GM12878 (cell line): ENCODE measurements around the gene ENTPD6. TPM values are rescaled to one million over a fixed set of nuclear protein-coding genes. Genes with fewer than 3 reads are reported as not detected.

Experiments used
- ATAC-seq: fragments of 200-7000 bp; cut with Tn5 transposase; 3 replicates; pipeline ENCODE4 v1.9.1; 2020; ENCODE audit warnings: mild to moderate bottlenecking, moderate library complexity
- BruUV-seq: library from RNA; stranded (reverse); fragments of 400-500 nt; replicated peaks from 2 replicates; lab custom pipeline; 2021; lab: Mats Ljungman, UMichigan
- CTCF ChIA-PET: fragments of 300-600 bp; sonication (Branson Sonifier 250); formaldehyde crosslinking; extraction: SDS; loops from one replicate; lab custom pipeline; 2021; ENCODE audit warnings: inconsistent platforms; lab: Yijun Ruan, JAX
- POLR2A ChIA-PET: fragments of 350-600 bp; formaldehyde crosslinking; extraction: SDS; loops from one replicate; lab custom pipeline; 2021; ENCODE audit warnings: inconsistent platforms; lab: Charles Lee
- RAD21 ChIA-PET: fragments of 300-600 bp; sonication (Branson Sonifier 250); formaldehyde crosslinking; loops from one replicate; lab custom pipeline; 2023; ENCODE audit warnings: antibody characterized with exemption; ENCODE audit not compliant: unreplicated experiment; lab: Charles Lee
- SMC1A ChIA-PET: fragments of 300-600 bp; sonication (Branson Sonifier 250); formaldehyde crosslinking; loops from one replicate; lab custom pipeline; 2023; ENCODE audit not compliant: unreplicated experiment, uncharacterized antibody; lab: Charles Lee
- DNase-seq: peaks from one replicate; pipeline ENCODE4 v3.0.0-alpha.2; 2011; ENCODE audit warnings: low read depth, low spot score
- FAIRE-seq: peaks from 3 replicates; lab custom pipeline; 2011; peaks lifted over from hg19 to GRCh38; lab: Jason Lieb, UNC
- H2AFZ ChIP-seq: 2 replicates; pipeline ENCODE4 v1.6.0; 2011; ENCODE audit warnings: low read depth, low read length, control low read depth; ENCODE audit not compliant: control insufficient read depth
- H3K27ac ChIP-seq: 2 replicates; pipeline ENCODE4 v1.5.1; 2011; ENCODE audit warnings: control low read depth; ENCODE audit not compliant: control insufficient read depth, insufficient read depth
- H3K27me3 ChIP-seq, 2 experiments: replicated peaks in 1 of 2; 2 replicates each; pipeline versions ENCODE4 v1.6.0 to v1.6.1; 2011; ENCODE audit warnings: low read length in 1 of 2; ENCODE audit not compliant: control insufficient read depth in 2 of 2, insufficient read depth in 2 of 2
- H3K36me3 ChIP-seq, 2 experiments: 2 replicates each; pipeline ENCODE4 v1.5.1; 2011; ENCODE audit warnings: low read length in 1 of 2; ENCODE audit not compliant: control insufficient read depth in 2 of 2, insufficient read depth in 2 of 2
- H3K4me1 ChIP-seq: 2 replicates; pipeline ENCODE4 v1.6.1; 2011; ENCODE audit warnings: mild to moderate bottlenecking, low read length, moderate library complexity, mixed read lengths; ENCODE audit not compliant: control insufficient read depth, insufficient read depth
- H3K4me2 ChIP-seq: 2 replicates; pipeline ENCODE4 v1.6.0; 2011; ENCODE audit warnings: control low read depth; ENCODE audit not compliant: control insufficient read depth, insufficient read depth
- H3K4me3 ChIP-seq: fragments of 200-600 bp; sonication (generic); 2 replicates; pipeline ENCODE4 v1.5.1; 2016
- H3K79me2 ChIP-seq: 2 replicates; pipeline ENCODE4 v1.6.0; 2011; ENCODE audit warnings: low read length; ENCODE audit not compliant: control insufficient read depth, insufficient read depth
- H3K9ac ChIP-seq: 2 replicates; pipeline ENCODE4 v1.8.0; 2011; ENCODE audit warnings: low read length, control low read depth, mixed read lengths; ENCODE audit not compliant: control insufficient read depth, insufficient read depth
- H3K9me3 ChIP-seq: replicated peaks from 3 replicates; pipeline ENCODE4 v1.5.1; 2011; ENCODE audit warnings: mild to moderate bottlenecking, low read length; ENCODE audit not compliant: control insufficient read depth, insufficient read depth
- H4K20me1 ChIP-seq: 2 replicates; pipeline ENCODE4 v1.6.0; 2011; ENCODE audit not compliant: control insufficient read depth, insufficient read depth
- IRF4 ChIP-seq: IDR thresholded peaks from 2 replicates; pipeline ENCODE4 v1.6.1; 2011; ENCODE audit warnings: low read depth, low read length
- KDM1A ChIP-seq: fragments of 200-600 bp; sonication (generic); IDR thresholded peaks from 2 replicates; pipeline ENCODE4 v1.6.1; 2016; ENCODE audit warnings: borderline replicate concordance
- SUZ12 ChIP-seq: fragments of 200-600 bp; sonication (generic); IDR thresholded peaks from one replicate; pipeline ENCODE4 v1.6.1; 2018; ENCODE audit warnings: antibody characterized with exemption, mild to moderate bottlenecking; ENCODE audit not compliant: unreplicated experiment
- WGBS: methylation state at CpG from one replicate; pipeline ENCODE4 v1.1.6; 2016; ENCODE audit warnings: low lambda C conversion rate; ENCODE audit not compliant: insufficient replicate concordance, insufficient coverage; ENCODE audit errors: missing lambda C conversion rate; 5-methylcytosine and 5-hydroxymethylcytosine counted together
- in situ Hi-C: fragments of 300-500 bp; cut with MboI; formaldehyde crosslinking; loops from 9 replicates; pipeline ENCODE4 v1.14.3; 2018; ENCODE audit warnings: mixed read lengths
- intact Hi-C: fragments of 100-400 bp; cut with micrococcal nuclease; formaldehyde crosslinking; loops from one replicate; pipeline ENCODE4 v1.14.2; 2022; ENCODE audit not compliant: unreplicated experiment
- polyA plus RNA-seq, 11 experiments: library from polyadenylated mRNA; depleted of rRNA in 4 of 11; unstranded in 6 of 11; stranded (reverse) in 5 of 11; fragments of >200 nt; fragmentation: Nextera tagmentation in 4 of 11; fragmentation: Illumina TruSeq in 1 of 11; extraction: Ambion mirVana in 4 of 11; extraction: Trizol in 1 of 11; gene quantifications; 1 replicate in 1 of 11; 2 replicates in 10 of 11; pipeline versions ENCODE4 v1.2.1 to v1.2.3, GENCODE V29; 2011 to 2016; ENCODE audit warnings: inconsistent platforms in 2 of 11, missing spikeins in 2 of 11, low read depth in 1 of 11
- total RNA-seq, 4 experiments: library from RNA; depleted of rRNA in 3 of 4; stranded (reverse); fragments of >200 nt in 3 of 4; fragmentation: Illumina TruSeq in 1 of 4; extraction: Trizol in 1 of 4; gene quantifications; 2 replicates each; pipeline versions ENCODE4 v1.2.1 to v1.2.3, GENCODE V29; 2013 to 2021
- TF ChIP-seq, protein P1 (sequence below): fragments of 450-650 bp; IDR thresholded peaks from 2 replicates; pipeline ENCODE4 v1.6.1; 2017; ENCODE audit warnings: mild to moderate bottlenecking, low read depth, inconsistent platforms; ENCODE audit not compliant: poor library complexity, severe bottlenecking
- TF ChIP-seq, protein P2 (sequence below): fragments of 450-650 bp; IDR thresholded peaks from 2 replicates; pipeline ENCODE4 v1.6.1; 2014; ENCODE audit warnings: mild to moderate bottlenecking

ENTPD6 gene
- total and polyA plus RNA-seq, 10 of the 15 experiments (the other 5 are each of a cell fraction or from before 2014, with no cell fraction given), result 0.53 to 45.4 (median 31.1) TPM

GRCh38 chr20:25273046-25273445, 77.5 kb downstream of the ENTPD6 start:
- RAD21 ChIA-PET, result no interaction called here
- H3K27me3 ChIP-seq, result no peaks in the 10 kb centered on the region
- no peak overlapping the region for H3K4me3 ChIP-seq
- H3K36me3 ChIP-seq, result peaks cover 15 to 39% of the 10 kb centered on the region in 2 experiments
- 98% methylated on average over 10 of the region's 10 CpGs for WGBS
- in situ Hi-C loops, result loop anchor here (25.0 kb wide), 1 partner anchor 1911 kb away; the partner anchor contains the start of genes GZF1 and NXT1
- no peak for TF ChIP-seq SUZ12
- TF ChIP-seq, protein P1, sequence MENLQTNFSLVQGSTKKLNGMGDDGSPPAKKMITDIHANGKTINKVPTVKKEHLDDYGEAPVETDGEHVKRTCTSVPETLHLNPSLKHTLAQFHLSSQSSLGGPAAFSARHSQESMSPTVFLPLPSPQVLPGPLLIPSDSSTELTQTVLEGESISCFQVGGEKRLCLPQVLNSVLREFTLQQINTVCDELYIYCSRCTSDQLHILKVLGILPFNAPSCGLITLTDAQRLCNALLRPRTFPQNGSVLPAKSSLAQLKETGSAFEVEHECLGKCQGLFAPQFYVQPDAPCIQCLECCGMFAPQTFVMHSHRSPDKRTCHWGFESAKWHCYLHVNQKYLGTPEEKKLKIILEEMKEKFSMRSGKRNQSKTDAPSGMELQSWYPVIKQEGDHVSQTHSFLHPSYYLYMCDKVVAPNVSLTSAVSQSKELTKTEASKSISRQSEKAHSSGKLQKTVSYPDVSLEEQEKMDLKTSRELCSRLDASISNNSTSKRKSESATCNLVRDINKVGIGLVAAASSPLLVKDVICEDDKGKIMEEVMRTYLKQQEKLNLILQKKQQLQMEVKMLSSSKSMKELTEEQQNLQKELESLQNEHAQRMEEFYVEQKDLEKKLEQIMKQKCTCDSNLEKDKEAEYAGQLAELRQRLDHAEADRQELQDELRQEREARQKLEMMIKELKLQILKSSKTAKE, result no peak
- no peak for TF ChIP-seq IRF4
- TF ChIP-seq, protein P2, sequence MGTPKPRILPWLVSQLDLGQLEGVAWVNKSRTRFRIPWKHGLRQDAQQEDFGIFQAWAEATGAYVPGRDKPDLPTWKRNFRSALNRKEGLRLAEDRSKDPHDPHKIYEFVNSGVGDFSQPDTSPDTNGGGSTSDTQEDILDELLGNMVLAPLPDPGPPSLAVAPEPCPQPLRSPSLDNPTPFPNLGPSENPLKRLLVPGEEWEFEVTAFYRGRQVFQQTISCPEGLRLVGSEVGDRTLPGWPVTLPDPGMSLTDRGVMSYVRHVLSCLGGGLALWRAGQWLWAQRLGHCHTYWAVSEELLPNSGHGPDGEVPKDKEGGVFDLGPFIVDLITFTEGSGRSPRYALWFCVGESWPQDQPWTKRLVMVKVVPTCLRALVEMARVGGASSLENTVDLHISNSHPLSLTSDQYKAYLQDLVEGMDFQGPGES, result no peak
- TF ChIP-seq KDM1A, result no peak
- H3K4me2 ChIP-seq, result no peak overlapping the region
- H3K27ac ChIP-seq, result no peak overlapping the region
- H3K79me2 ChIP-seq, result no peaks in the 10 kb centered on the region
- FAIRE-seq, result no peak
- DNase-seq, result no peak
- H3K9ac ChIP-seq, result no peak overlapping the region
- CTCF ChIA-PET, result no interaction called here
- no peaks in the 10 kb centered on the region for H3K4me1 ChIP-seq
- intact Hi-C loops, result no loop called here
- POLR2A ChIA-PET, result no interaction called here
- ATAC-seq, result no peak
- H2AFZ ChIP-seq, result no peak overlapping the region
- SMC1A ChIA-PET, result interaction anchor here (0.5 kb wide), 1 partner anchor 203 kb away, joined by 4 read pairs; no protein-coding TSS in a partner anchor
- no peaks in the 10 kb centered on the region for H4K20me1 ChIP-seq
- H3K9me3 ChIP-seq, result no peaks in the 10 kb centered on the region
- no TSS peak for BruUV-seq
